SK-N-SH (cell line): ENCODE results near the gene SYT7. TPM values are rescaled to one million over a fixed set of nuclear protein-coding genes. Genes with fewer than 3 reads are reported as not detected.

ENCODE experiments used
- CTCF ChIA-PET: fragments of 300-600, 350-600 bp; formaldehyde crosslinking; extraction: SDS; loops from one replicate; lab custom pipeline; 2021; lab: Yijun Ruan, JAX
- POLR2A ChIA-PET: fragments of 350-600 bp; sonication (Branson Sonifier 250); formaldehyde crosslinking; extraction: SDS; loops from one replicate; lab custom pipeline; 2020; ENCODE audit warnings: antibody characterized with exemption, inconsistent platforms; lab: Yijun Ruan, JAX
- DNase-seq: peaks from one replicate; pipeline ENCODE4 v3.0.0; 2012
- H2AFZ ChIP-seq: fragments of 200-600 bp; sonication (generic); 2 replicates; pipeline ENCODE4 v1.8.1; 2016; ENCODE audit warnings: antibody characterized with exemption, mild to moderate bottlenecking, low read depth
- H3F3A ChIP-seq: fragments of 200-600 bp; sonication (generic); replicated peaks from 2 replicates; pipeline ENCODE3; 2016; ENCODE audit warnings: antibody characterized with exemption, mild to moderate bottlenecking; ENCODE audit not compliant: insufficient read depth
- H3K27ac ChIP-seq, 2 experiments: fragments of 200-500 bp in 1 of 2; fragments of 200-600 bp in 1 of 2; sonication (Bioruptor generic) in 1 of 2; sonication (generic), shearing (Covaris generic) in 1 of 2; 2 replicates each; pipeline versions ENCODE4 v1.5.1 to v1.6.1; 2014 to 2016; ENCODE audit warnings: low read depth in 2 of 2, inconsistent platforms in 1 of 2, low read length in 1 of 2, mild to moderate bottlenecking in 1 of 2, mixed read lengths in 1 of 2
- H3K27me3 ChIP-seq: fragments of 200-600 bp; sonication (generic), shearing (Covaris generic); 2 replicates; pipeline ENCODE4 v1.6.1; 2016; ENCODE audit warnings: mixed run types; ENCODE audit not compliant: insufficient read depth
- H3K36me3 ChIP-seq, 2 experiments: fragments of 200-500 bp in 1 of 2; fragments of 200-600 bp in 1 of 2; sonication (Bioruptor generic) in 1 of 2; sonication (generic) in 1 of 2; replicated peaks in 1 of 2; 2 replicates each; pipeline versions ENCODE3 to v1.5.1; 2014 to 2016; ENCODE audit warnings: low read length in 1 of 2, mild to moderate bottlenecking in 1 of 2; ENCODE audit not compliant: insufficient read depth in 2 of 2, control insufficient read depth in 1 of 2
- H3K4me1 ChIP-seq, 2 experiments: fragments of 200-500 bp in 1 of 2; fragments of 200-600 bp in 1 of 2; sonication (Bioruptor generic) in 1 of 2; sonication (generic), shearing (Covaris generic) in 1 of 2; 2 replicates each; pipeline versions ENCODE4 v1.5.1 to v1.6.1; 2014 to 2016; ENCODE audit warnings: low read depth in 1 of 2, low read length in 1 of 2, mixed run types in 1 of 2; ENCODE audit not compliant: insufficient read depth in 2 of 2, control insufficient read depth in 1 of 2
- H3K4me2 ChIP-seq: fragments of 200-600 bp; sonication (generic), shearing (Covaris generic); 2 replicates; pipeline ENCODE4 v1.6.1; 2017; ENCODE audit warnings: mixed run types
- H3K4me3 ChIP-seq, 2 experiments: fragments of 200-500 bp in 1 of 2; fragments of 200-600 bp in 1 of 2; sonication (Bioruptor generic) in 1 of 2; sonication (generic), shearing (Covaris generic) in 1 of 2; 2 replicates each; pipeline versions ENCODE4 v1.5.1 to v1.8.1; 2014 to 2016; ENCODE audit warnings: low read depth in 2 of 2, inconsistent platforms in 1 of 2, low read length in 1 of 2, mild to moderate bottlenecking in 1 of 2, mixed read lengths in 1 of 2, moderate library complexity in 1 of 2
- H3K79me2 ChIP-seq: fragments of 200-600 bp; sonication (generic); 2 replicates; pipeline ENCODE4 v1.8.1; 2017; ENCODE audit warnings: mild to moderate bottlenecking; ENCODE audit not compliant: insufficient read depth
- H3K9ac ChIP-seq: fragments of 200-600 bp; sonication (generic); 2 replicates; pipeline ENCODE4 v1.6.1; 2017; ENCODE audit warnings: mixed run types
- H3K9me2 ChIP-seq: fragments of 200-600 bp; sonication (generic); 2 replicates; pipeline ENCODE4 v1.6.1; 2017; ENCODE audit warnings: mixed run types
- H3K9me3 ChIP-seq: fragments of 200-600 bp; sonication (generic); 2 replicates; pipeline ENCODE4 v1.6.1; 2017; ENCODE audit warnings: mixed run types, mild to moderate bottlenecking, moderate library complexity
- H4K20me1 ChIP-seq: fragments of 200-600 bp; sonication (generic); 2 replicates; pipeline ENCODE4 v1.6.1; 2017; ENCODE audit warnings: mild to moderate bottlenecking, mixed run types; ENCODE audit not compliant: insufficient read depth
- CHD2 ChIP-seq: fragments of 150-350 bp; IDR thresholded peaks from 2 replicates; pipeline ENCODE4 v1.6.1; 2018; ENCODE audit warnings: low read length; ENCODE audit not compliant: partially characterized antibody
- ELF1 ChIP-seq: IDR thresholded peaks from 2 replicates; pipeline ENCODE4 v1.4.0; 2012
- EP300 ChIP-seq, 2 experiments: IDR thresholded peaks; 2 replicates each; pipeline versions ENCODE4 v1.4.0 to v1.6.1; 2012; ENCODE audit warnings: borderline replicate concordance in 1 of 2, low read depth in 1 of 2, low read length in 1 of 2
- FOSL2 ChIP-seq: IDR thresholded peaks from 2 replicates; pipeline ENCODE4 v1.4.0; 2012; ENCODE audit warnings: low read depth, mild to moderate bottlenecking, moderate library complexity, borderline replicate concordance
- FOXJ3 ChIP-seq: sonication (generic); formaldehyde crosslinking; IDR thresholded peaks from 2 replicates; pipeline ENCODE4 v1.5.1; 2020; ENCODE audit warnings: mild to moderate bottlenecking, missing genetic modification reagents
- MEF2A ChIP-seq: IDR thresholded peaks from 2 replicates; pipeline ENCODE4 v1.4.0; 2012; ENCODE audit warnings: low read depth, borderline replicate concordance
- POLR2AphosphoS5 ChIP-seq: IDR thresholded peaks from 2 replicates; pipeline ENCODE4 v1.6.1; 2012; ENCODE audit warnings: low read depth, low read length
- RAD21 ChIP-seq: IDR thresholded peaks from 2 replicates; pipeline ENCODE4 v1.6.1; 2012; ENCODE audit warnings: mild to moderate bottlenecking, low read length
- RCOR1 ChIP-seq: fragments of 150-350 bp; IDR thresholded peaks from 2 replicates; pipeline ENCODE4 v1.6.1; 2017; ENCODE audit warnings: antibody characterized with exemption, low read length
- RFX5 ChIP-seq: IDR thresholded peaks from 2 replicates; pipeline ENCODE4 v1.6.1; 2012; ENCODE audit warnings: mild to moderate bottlenecking, improper control_type of control experiment, low read length
- SIN3A ChIP-seq: IDR thresholded peaks from 2 replicates; pipeline ENCODE4 v1.6.1; 2012; ENCODE audit warnings: low read depth, mild to moderate bottlenecking, low read length, moderate library complexity, borderline replicate concordance
- WGBS: methylation state at CpG from one replicate; pipeline ENCODE4 v1.1.6; 2017; ENCODE audit warnings: low lambda C conversion rate; 5-methylcytosine and 5-hydroxymethylcytosine counted together
- polyA plus RNA-seq, 3 experiments: library from polyadenylated mRNA; depleted of rRNA; stranded (reverse); fragments of >200 nt; gene quantifications; 2 replicates each; pipeline ENCODE4 v1.2.3, GENCODE V29; 2012
- TF ChIP-seq, protein P1 (sequence below): IDR thresholded peaks from 2 replicates; pipeline ENCODE4 v1.6.1; 2012; ENCODE audit warnings: mild to moderate bottlenecking, low read depth, low read length, moderate library complexity
- TF ChIP-seq, protein P2 (sequence below): IDR thresholded peaks from 2 replicates; pipeline ENCODE4 v1.4.0; 2012; ENCODE audit warnings: low read depth, borderline replicate concordance

The SYT7 gene
- polyA plus RNA-seq, 1 of the 3 experiments (the other 2 are of a cell fraction): 1.1 TPM

DNA sequence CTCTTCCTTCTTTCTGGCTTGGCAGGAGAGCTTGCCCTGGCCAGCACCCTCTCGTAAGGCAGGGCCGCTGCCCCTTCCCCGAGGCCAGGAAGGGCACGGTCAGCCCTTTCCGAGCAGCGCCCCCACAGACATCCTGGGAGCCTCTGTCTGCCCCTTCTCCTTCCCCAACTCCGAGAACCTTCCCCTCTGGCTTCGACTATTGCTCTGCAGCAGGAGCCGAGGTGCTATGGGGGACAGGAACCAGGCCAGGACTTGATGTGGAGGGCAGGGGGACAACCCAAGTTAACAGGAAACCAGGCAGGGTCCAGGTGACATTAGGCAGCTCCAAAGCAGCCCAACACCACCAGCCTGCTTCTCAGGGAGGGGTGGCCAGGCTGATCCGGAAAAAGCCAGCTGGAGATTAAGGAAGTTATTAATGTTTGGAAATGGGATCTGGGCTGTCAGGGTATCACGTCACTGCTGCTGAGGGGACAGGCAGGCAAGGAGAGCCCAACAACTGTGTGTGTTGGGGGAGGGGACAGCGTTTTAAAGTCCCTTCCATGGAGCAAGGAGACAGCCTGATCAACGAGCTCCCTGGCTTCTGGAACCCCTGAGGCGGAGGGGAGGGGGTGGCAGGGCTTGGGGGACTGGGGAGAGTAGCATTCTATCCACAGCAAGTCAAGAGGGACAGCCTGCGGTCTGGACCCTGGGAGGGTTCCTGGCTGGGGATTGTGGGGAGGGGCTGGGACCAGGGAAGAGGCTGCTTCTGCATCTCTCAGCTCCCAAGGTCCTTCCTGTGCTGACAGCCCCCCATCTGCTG is 27.3 kb downstream of the SYT7 start:
- H3F3A ChIP-seq: no peaks in the 10 kb centered on the region
- H3K9me3 ChIP-seq: no peaks in the 10 kb centered on the region
- H3K36me3 ChIP-seq: no peaks in the 10 kb centered on the region
- peaks cover 0 to 75% of the 10 kb centered on the region in 2 experiments; a peak in 1 of 4 replicates for H3K4me1 ChIP-seq
- no peaks in the 10 kb centered on the region for H3K9me2 ChIP-seq
- H2AFZ ChIP-seq: no peak overlapping the region
- H3K79me2 ChIP-seq: no peaks in the 10 kb centered on the region
- peak in 1 of 2 experiments; percentile 46; a peak in 1 of 4 replicates for TF ChIP-seq EP300 (IDR thresholded peaks at IDR 0.05; ENCODE audit: borderline replicate concordance in 1 of 2, low read depth in 1 of 2, low read length in 1 of 2)
- no peak for TF ChIP-seq ELF1
- no peak for TF ChIP-seq MEF2A
- 0 out of 2 replicates have a peak, but pooled peaks have one; percentile 12 for TF ChIP-seq FOXJ3
- TF ChIP-seq RCOR1: 0 out of 2 replicates have a peak, but pooled peaks have one; percentile 3
- TF ChIP-seq, protein P1, sequence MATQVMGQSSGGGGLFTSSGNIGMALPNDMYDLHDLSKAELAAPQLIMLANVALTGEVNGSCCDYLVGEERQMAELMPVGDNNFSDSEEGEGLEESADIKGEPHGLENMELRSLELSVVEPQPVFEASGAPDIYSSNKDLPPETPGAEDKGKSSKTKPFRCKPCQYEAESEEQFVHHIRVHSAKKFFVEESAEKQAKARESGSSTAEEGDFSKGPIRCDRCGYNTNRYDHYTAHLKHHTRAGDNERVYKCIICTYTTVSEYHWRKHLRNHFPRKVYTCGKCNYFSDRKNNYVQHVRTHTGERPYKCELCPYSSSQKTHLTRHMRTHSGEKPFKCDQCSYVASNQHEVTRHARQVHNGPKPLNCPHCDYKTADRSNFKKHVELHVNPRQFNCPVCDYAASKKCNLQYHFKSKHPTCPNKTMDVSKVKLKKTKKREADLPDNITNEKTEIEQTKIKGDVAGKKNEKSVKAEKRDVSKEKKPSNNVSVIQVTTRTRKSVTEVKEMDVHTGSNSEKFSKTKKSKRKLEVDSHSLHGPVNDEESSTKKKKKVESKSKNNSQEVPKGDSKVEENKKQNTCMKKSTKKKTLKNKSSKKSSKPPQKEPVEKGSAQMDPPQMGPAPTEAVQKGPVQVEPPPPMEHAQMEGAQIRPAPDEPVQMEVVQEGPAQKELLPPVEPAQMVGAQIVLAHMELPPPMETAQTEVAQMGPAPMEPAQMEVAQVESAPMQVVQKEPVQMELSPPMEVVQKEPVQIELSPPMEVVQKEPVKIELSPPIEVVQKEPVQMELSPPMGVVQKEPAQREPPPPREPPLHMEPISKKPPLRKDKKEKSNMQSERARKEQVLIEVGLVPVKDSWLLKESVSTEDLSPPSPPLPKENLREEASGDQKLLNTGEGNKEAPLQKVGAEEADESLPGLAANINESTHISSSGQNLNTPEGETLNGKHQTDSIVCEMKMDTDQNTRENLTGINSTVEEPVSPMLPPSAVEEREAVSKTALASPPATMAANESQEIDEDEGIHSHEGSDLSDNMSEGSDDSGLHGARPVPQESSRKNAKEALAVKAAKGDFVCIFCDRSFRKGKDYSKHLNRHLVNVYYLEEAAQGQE: no peak
- peak; percentile 63 for TF ChIP-seq CHD2
- H3K27me3 ChIP-seq: peaks cover 37% of the 10 kb centered on the region
- peak; percentile 84 for DNase-seq
- no peak overlapping the region for H3K4me2 ChIP-seq
- WGBS: 34% methylated on average over 11 of the region's 15 CpGs
- peak overlapping the region in 1 of 2 experiments; percentile 67; a peak in 2 of 4 replicates for H3K27ac ChIP-seq
- H3K4me3 ChIP-seq: no peak overlapping the region
- CTCF ChIA-PET: interaction anchor here (0.8 to 3.8 kb wide), 14 partner anchors 8 to 160 kb away, joined by 3 to 26 read pairs (median 6); no protein-coding TSS in a partner anchor
- POLR2A ChIA-PET: interaction anchor here (0.8 to 2.0 kb wide), 4 partner anchors 12 to 22 kb away, joined by 4 to 7 read pairs (median 4); no protein-coding TSS in a partner anchor
- no peak overlapping the region for H3K9ac ChIP-seq
- no peaks in the 10 kb centered on the region for H4K20me1 ChIP-seq

DNA sequence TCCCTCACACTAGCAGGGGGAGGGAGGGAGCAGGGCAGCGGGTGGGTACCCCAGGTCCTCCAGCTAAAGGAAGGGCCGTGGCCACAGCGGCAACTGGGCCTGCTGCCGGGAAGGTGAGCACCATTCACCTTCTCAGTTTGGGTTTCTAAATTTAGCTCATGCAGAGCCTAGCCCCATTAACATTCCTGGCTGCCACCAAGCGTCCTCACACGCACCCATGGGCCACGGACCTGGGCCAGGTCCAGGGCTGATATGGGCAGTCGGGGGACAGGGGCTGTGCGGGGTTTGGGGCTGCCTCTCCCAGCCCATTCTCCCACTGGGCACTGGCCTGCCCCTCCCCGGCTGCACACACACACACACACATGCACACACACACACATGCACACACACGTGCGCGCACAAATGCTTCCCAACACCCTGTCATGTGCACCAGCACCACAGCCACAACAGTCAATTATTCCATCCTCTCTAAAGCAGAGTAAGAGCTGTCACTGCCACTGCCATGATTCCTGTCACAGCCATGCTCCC is 28.7 kb downstream of the SYT7 start:
- CTCF ChIA-PET: interaction anchor here (0.9 to 3.8 kb wide), 11 partner anchors 15 to 106 kb away, joined by 3 to 26 read pairs (median 7); no protein-coding TSS in a partner anchor
- Histone ChIP-seq H4K20me1 (no peaks in the 10 kb centered on the region), H3K9me3 (no peaks in the 10 kb centered on the region), H3K9me2 (no peaks in the 10 kb centered on the region), H3K4me1 (peaks cover 0 to 68% of the 10 kb centered on the region in 2 experiments; a peak in 1 of 4 replicates), H3K27ac (peak overlapping the region in 1 of 2 experiments; percentile 67; a peak in 1 of 4 replicates), H3F3A (no peaks in the 10 kb centered on the region), H3K27me3 (peaks cover 37% of the 10 kb centered on the region), H3K4me2 (no peak overlapping the region), H3K36me3 (no peaks in the 10 kb centered on the region), H2AFZ (no peak overlapping the region), H3K79me2 (no peaks in the 10 kb centered on the region), H3K4me3 (no peak overlapping the region), H3K9ac (no peak overlapping the region)
- DNase-seq: no peak
- TF ChIP-seq RFX5 (no peak), MEF2A (no peak), POLR2AphosphoS5 (no peak), SIN3A (no peak), RAD21 (no peak), FOSL2 (no peak)
- TF ChIP-seq, protein P2, sequence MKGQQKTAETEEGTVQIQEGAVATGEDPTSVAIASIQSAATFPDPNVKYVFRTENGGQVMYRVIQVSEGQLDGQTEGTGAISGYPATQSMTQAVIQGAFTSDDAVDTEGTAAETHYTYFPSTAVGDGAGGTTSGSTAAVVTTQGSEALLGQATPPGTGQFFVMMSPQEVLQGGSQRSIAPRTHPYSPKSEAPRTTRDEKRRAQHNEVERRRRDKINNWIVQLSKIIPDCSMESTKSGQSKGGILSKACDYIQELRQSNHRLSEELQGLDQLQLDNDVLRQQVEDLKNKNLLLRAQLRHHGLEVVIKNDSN: no peak
- WGBS: 95% methylated on average over 4 of the region's 13 CpGs
- POLR2A ChIA-PET: interaction anchor here (1.4 to 2.0 kb wide), 2 partner anchors 10 kb away, joined by 4 to 7 read pairs; no protein-coding TSS in a partner anchor
